ENCODE data around the gene ZNF451.

ZNF451 gene

DNA sequence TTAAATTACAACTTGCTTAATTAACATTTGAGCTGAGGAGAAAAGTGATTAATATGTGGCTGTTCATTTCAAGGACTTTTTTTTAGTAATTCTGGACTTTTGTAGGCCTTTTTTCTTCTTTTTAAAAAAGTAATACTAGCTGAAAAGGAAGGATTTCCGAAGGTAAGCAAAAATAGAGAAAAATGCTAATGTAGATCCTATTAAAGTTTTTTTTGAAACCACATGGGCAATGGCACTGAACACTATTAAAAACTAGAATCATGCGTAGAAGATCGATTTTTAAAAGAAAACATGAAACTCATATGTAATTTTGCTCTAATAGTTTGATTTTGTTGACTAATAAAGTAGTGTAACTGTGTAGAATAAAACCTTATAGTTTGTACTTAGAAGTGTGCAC is 84.5 kb downstream of the ZNF451 start:
- Histone ChIP-seq H3K9ac (ENCODE audit: low read length) (peak overlapping the region; percentile 81), H3K79me2 (ENCODE audit: insufficient read depth, low read length) (peaks cover 69% of the 10 kb centered on the region)

DNA sequence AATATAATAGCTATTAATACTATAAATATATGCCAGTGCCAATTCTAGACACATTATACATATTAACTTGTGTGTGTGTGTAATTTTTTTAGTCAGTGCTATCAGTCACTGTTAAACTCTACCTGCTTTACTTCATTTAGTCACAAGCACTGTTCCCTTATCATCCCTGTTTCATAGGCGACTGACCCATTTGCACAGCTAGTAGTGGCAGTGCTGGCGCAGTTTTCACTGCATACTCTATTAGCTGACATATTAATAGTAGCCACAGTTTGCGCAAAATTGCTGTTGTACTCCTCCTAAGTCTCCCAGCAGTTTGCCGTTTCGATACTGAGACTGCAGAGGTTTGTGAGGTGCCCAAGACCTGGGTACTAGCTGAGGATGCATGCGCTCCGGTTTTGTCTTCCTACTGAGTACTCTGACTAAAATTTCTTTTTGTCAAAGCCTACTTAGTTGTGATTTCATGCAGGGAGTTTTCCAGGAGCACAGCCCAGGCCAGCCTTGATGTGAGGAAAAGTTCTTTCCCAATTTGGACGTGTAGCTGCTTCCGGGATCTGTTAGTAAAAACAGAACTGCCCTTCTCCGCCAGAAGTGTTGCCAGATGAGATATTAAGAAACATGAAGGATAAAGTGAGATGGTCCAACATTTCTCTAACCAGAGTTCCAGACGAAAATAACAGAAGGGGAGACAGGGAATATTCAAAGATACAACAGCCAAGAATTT is 87.7 kb downstream of the ZNF451 start:
- Histone ChIP-seq H3K9ac (ENCODE audit: low read length) (no peak overlapping the region), H3K79me2 (ENCODE audit: insufficient read depth, low read length) (peaks cover 93% of the 10 kb centered on the region), H3K4me3 (ENCODE audit: insufficient read depth, low read length, poor library complexity, severe bottlenecking) (no peak overlapping the region), H3K4me2 (ENCODE audit: low read depth, low read length, poor library complexity, severe bottlenecking) (no peak overlapping the region), H3F3A (ENCODE audit: insufficient read depth) (peaks cover 21% of the 10 kb centered on the region; the same call in 1 of the 2 replicates), H3K36me3 (ENCODE audit: low read length) (peaks cover 23% of the 10 kb centered on the region), H3K27ac (ENCODE audit: low read depth, low read length) (no peak overlapping the region), H2AFZ (ENCODE audit: low read depth, low read length, severe bottlenecking) (no peak overlapping the region), H3K9me2 (replicated peaks; ENCODE audit: insufficient read depth, low read length) (no peaks in the 10 kb centered on the region), H3K9me3 (ENCODE audit: insufficient read depth, low read length) (no peaks in the 10 kb centered on the region), H3K27me3 (ENCODE audit: low read length) (no peaks in the 10 kb centered on the region), H4K20me1 (ENCODE audit: low read depth, low read length) (peaks cover 21% of the 10 kb centered on the region)
- TF ChIP-seq, protein P1, sequence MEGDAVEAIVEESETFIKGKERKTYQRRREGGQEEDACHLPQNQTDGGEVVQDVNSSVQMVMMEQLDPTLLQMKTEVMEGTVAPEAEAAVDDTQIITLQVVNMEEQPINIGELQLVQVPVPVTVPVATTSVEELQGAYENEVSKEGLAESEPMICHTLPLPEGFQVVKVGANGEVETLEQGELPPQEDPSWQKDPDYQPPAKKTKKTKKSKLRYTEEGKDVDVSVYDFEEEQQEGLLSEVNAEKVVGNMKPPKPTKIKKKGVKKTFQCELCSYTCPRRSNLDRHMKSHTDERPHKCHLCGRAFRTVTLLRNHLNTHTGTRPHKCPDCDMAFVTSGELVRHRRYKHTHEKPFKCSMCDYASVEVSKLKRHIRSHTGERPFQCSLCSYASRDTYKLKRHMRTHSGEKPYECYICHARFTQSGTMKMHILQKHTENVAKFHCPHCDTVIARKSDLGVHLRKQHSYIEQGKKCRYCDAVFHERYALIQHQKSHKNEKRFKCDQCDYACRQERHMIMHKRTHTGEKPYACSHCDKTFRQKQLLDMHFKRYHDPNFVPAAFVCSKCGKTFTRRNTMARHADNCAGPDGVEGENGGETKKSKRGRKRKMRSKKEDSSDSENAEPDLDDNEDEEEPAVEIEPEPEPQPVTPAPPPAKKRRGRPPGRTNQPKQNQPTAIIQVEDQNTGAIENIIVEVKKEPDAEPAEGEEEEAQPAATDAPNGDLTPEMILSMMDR (IDR thresholded peaks at IDR 0.05; ENCODE audit: insufficient read depth, low read length, poor library complexity, severe bottlenecking) = no peak
- TF ChIP-seq EZH2phosphoT487 (conservative IDR thresholded peaks at IDR 0.05; ENCODE audit: low read length) = no peak

More for the DNA sequence above, 84.5 kb downstream of the ZNF451 start:
- peak overlapping the region; percentile 84 for H3K27ac ChIP-seq (ENCODE audit: low read depth, low read length)
- TF ChIP-seq, protein P1 (IDR thresholded peaks at IDR 0.05; ENCODE audit: insufficient read depth, low read length, poor library complexity, severe bottlenecking) = no peak
- TF ChIP-seq EZH2phosphoT487 (conservative IDR thresholded peaks at IDR 0.05; ENCODE audit: low read length) = no peak
- no peaks in the 10 kb centered on the region for H3K27me3 ChIP-seq (ENCODE audit: low read length)
- H3K36me3 ChIP-seq (ENCODE audit: low read length) = peaks cover 9% of the 10 kb centered on the region
- H2AFZ ChIP-seq (ENCODE audit: low read depth, low read length, severe bottlenecking) = no peak overlapping the region
- H3K9me2 ChIP-seq (replicated peaks; ENCODE audit: insufficient read depth, low read length) = no peaks in the 10 kb centered on the region
- 0 out of 2 replicates have a peak, but pooled peaks cover 6% of the 10 kb centered on the region for H4K20me1 ChIP-seq (ENCODE audit: low read depth, low read length)
- no peaks in the 10 kb centered on the region for H3K9me3 ChIP-seq (ENCODE audit: insufficient read depth, low read length)
- peak overlapping the region; percentile 69 for H3K4me2 ChIP-seq (ENCODE audit: low read depth, low read length, poor library complexity, severe bottlenecking)
- H3K4me3 ChIP-seq (ENCODE audit: insufficient read depth, low read length, poor library complexity, severe bottlenecking) = peak overlapping the region; percentile 72
- H3F3A ChIP-seq (ENCODE audit: insufficient read depth) = peaks cover 29% of the 10 kb centered on the region

DNA sequence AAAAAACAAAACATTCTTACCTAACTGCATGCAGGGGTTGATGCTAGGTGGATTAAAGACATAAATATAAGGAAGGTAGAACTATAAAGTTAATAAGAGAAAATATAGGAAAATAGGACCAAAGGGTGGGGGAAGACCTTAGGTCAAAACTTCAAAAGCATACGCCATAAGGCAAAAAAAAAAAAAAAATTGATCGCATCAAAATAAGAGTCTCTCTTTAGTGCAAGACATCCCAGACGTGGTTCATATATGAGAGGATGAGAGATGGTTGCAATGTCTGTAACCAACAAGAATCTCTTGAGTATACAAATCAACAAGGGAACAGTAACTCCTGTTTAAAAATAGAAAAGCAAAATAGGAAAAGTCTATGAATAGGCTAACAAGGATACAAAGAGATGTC is 90.6 kb downstream of the ZNF451 start:
- Histone ChIP-seq H4K20me1 (ENCODE audit: low read depth, low read length) (peaks cover 27% of the 10 kb centered on the region), H3K79me2 (ENCODE audit: insufficient read depth, low read length) (peaks cover 64% of the 10 kb centered on the region), H3K9me2 (replicated peaks; ENCODE audit: insufficient read depth, low read length) (no peaks in the 10 kb centered on the region), H3F3A (ENCODE audit: insufficient read depth) (peaks cover 34% of the 10 kb centered on the region), H3K27ac (ENCODE audit: low read depth, low read length) (no peak overlapping the region), H3K9me3 (ENCODE audit: insufficient read depth, low read length) (no peaks in the 10 kb centered on the region), H3K27me3 (ENCODE audit: low read length) (no peaks in the 10 kb centered on the region), H2AFZ (ENCODE audit: low read depth, low read length, severe bottlenecking) (no peak overlapping the region), H3K9ac (ENCODE audit: low read length) (no peak overlapping the region), H3K4me3 (ENCODE audit: insufficient read depth, low read length, poor library complexity, severe bottlenecking) (no peak overlapping the region), H3K36me3 (ENCODE audit: low read length) (peaks cover 51% of the 10 kb centered on the region), H3K4me2 (ENCODE audit: low read depth, low read length, poor library complexity, severe bottlenecking) (no peak overlapping the region)
- TF ChIP-seq, protein P1 (IDR thresholded peaks at IDR 0.05; ENCODE audit: insufficient read depth, low read length, poor library complexity, severe bottlenecking) = no peak
- TF ChIP-seq EZH2phosphoT487 (conservative IDR thresholded peaks at IDR 0.05; ENCODE audit: low read length) = no peak

All from SU-DHL-6 (cell line).